SIG-M5 treated with dmso at 0.1 percent for 504 hours (cell line): ENCODE data around the gene ZFP64.
"Not testable (repeated sequence)": the region's sequence is repeated elsewhere in the genome, so short reads cannot be mapped to it uniquely, and the experiment has no call there.

ENCODE experiments used
- DNase-seq: peaks from one replicate; lab custom pipeline; 2025; ENCODE audit not compliant: unreplicated experiment; lab: John Stamatoyannopoulos, UW

ZFP64 gene

GRCh38 chr20:52191132-52191915 is at the start of gene ZFP64:
Gene ZFP64 (minus strand): TSS chr20:52191779. CDS start chr20:52191636, 143 bp downstream.
- DNase-seq: peak; percentile 83

DNA sequence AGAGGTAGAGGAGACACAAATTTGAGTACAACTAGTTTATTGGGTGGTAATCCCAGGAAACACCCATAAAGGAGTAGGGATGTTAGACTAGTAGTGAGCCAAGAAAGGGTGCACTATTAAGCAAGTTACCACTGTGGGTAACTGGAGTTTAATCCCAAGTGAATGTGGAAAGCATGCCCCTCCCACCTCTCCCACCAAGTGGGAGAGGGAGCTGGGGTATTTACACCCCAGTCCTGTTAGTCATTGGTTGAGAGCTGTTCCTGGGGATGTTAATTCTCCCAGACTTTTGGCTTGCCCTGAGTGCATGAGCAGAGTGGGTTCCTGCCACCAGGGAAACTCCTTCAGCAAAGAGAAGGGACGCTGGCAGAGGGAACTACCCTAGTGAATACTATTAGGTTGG is 49.2 kb upstream of the ZFP64 start:
- no peak for DNase-seq

GRCh38 chr20:52239102-52239501 is 47.5 kb upstream of the ZFP64 start:
- no peak for DNase-seq

- DNase-seq: no peak
These were observed 44.7 kb upstream of the ZFP64 start for GRCh38 chr20:52236292-52236691.

- no peak for DNase-seq
These were observed 43.5 kb upstream of the ZFP64 start for GRCh38 chr20:52235129-52235528.

DNA sequence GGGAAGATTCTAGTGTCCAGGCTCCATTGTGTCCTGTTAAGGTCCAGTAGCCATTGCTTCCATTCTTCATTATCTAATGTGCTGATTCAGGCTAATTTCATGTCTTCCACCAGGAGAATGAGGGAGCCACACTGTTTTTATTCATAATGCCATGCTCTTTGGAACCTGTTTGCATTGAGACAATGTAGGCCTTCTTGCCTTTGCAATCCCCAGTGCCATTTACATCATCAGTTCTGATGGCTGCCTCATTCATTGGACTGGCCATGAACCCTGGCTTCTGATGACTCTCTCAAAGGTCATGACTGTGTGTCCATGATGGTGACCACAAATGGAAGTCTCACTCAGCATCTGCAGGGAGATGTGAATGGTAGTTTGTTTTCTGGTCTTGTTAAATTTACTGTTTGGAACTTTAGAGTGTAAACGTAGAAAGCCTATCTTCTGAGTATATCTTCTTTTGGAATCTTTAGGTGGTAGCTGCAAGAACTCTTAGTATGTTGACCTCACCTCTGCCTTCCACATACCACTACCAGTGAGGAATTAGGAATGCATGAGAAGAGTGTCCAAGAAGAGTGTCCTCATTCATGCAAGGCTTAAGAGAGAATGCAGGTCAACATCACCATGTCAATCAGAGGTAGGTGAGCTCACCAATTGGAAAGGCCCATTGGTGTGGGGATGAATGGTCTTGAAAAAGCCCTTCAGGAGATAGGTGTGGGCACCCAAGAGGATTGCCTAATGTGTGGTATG is 42.9 kb upstream of the ZFP64 start:
- no peak for DNase-seq

GRCh38 chr20:52231230-52231746 is 39.7 kb upstream of the ZFP64 start:
- DNase-seq: no peak

DNA sequence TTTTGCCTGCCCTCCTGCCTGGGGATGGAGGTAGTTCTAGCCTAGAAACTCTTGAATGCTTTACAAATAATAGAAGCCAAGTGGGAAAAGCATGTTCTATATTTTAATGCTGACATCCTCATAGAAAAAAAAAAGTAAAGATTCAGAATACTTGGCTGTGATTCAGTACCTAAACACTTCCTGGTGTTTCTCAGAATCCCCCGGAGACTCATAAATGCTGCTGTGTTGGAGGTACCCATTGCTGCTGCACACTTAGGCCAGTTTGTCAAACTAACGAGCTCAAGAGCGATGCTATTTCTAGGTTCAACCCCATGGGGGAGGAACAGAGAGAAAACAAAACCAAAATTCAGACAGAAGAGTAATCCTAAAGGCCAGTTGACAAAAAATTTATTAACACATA is 38.8 kb upstream of the ZFP64 start:
- DNase-seq: no peak

DNA sequence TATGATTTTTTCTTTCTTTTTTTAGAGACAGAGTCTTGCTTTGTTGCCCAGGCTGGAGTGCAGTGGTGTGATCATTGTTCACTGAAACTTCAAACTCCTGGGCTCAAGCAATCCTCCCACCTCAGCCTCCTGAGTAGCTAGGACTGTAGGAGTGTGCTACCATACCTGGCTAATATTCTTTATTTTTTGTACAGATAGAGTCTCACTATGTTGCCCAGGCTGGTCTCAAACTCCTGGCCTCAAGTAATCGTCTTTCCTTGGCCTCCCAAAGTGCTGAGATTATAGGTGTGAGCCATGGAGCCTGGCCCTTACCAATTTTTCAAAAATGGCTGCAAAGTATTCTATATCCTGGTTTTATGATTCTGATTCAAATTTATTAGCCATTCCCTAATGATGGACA is 37.8 kb upstream of the ZFP64 start:
- DNase-seq: not testable (repeated sequence)

- no peak for DNase-seq
These were observed 34.8 kb upstream of the ZFP64 start for GRCh38 chr20:52226370-52226769.

GRCh38 chr20:52224920-52225319 is 33.3 kb upstream of the ZFP64 start:
- no peak for DNase-seq

GRCh38 chr20:52221362-52221761 is 29.8 kb upstream of the ZFP64 start:
- not testable (repeated sequence) for DNase-seq

DNA sequence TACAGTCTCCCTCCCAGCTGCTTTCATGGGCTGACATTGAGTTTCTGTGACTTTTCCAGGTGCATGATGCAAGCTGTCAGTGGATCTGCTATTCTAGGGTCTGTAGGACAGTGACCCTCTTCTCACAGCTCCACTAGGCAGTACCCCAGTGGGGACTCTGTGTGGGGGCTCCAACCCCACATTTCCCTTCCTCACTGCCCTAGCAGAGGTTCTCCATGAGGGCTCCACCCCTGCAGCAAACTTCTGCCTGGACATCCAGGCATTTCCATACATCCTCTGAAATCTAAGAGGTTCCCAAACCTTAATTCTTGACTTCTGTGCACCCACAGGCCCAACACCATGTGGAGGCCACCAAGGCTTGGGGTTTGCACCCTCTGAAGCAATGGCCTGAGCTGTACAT is 29.3 kb upstream of the ZFP64 start:
- DNase-seq: not testable (repeated sequence)

- DNase-seq: no peak
These were observed 27.9 kb upstream of the ZFP64 start for GRCh38 chr20:52219441-52219840.

DNA sequence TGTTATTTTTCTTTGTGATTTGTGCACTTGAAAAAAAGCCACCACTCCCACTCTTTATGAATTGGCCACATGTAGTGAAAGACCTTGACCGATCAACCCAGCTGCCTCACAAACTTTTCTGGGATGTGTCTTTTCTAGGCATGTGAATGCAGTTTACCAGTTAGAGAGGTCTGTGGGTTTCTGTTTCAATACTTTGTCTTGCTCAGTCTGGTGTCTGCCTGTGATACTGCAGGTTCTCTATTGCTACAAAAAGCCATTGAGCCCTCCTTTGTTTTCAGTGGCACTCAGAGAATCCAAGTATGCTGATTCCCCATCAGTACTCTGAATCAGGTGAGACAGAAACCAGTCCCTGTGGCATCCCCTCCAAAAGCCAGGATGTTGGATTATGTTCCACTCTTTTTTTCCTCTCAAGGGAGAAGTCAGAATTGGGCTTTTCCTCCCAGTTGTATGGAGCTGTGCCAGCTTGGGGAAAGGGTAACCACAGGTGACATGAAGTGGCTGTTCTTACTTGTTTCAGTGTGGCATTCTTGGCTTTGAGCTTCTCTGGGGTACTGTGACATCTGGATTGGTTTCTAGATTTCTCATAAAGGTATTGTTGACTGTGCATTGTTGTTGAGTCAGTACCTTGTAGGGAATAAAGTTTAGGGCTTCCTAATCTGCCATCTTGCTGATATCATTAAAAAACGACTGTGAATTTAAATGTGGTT is 26.3 kb upstream of the ZFP64 start:
- no peak for DNase-seq

- DNase-seq: no peak
These were observed 22.4 kb upstream of the ZFP64 start for GRCh38 chr20:52213995-52214394.

DNA sequence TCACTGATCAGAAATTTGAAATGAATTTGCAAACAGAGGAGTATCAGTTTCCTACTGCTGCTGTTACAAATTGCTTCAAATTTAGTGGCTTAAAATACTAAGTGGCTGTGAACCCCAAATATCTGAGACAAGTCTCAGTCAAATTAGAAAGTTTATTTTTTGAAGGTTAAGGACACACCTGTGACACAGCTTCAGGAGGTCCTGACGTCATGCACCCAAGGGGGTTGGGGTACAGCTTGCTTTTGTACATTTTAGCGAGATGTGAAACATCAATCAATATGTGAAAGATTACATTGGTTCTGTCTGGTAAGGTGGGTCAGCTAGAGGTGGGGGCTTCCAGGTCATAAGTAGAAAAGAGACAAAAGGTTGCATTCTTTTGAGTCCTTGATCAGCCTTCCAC is 21.4 kb upstream of the ZFP64 start:
- DNase-seq: no peak

DNA sequence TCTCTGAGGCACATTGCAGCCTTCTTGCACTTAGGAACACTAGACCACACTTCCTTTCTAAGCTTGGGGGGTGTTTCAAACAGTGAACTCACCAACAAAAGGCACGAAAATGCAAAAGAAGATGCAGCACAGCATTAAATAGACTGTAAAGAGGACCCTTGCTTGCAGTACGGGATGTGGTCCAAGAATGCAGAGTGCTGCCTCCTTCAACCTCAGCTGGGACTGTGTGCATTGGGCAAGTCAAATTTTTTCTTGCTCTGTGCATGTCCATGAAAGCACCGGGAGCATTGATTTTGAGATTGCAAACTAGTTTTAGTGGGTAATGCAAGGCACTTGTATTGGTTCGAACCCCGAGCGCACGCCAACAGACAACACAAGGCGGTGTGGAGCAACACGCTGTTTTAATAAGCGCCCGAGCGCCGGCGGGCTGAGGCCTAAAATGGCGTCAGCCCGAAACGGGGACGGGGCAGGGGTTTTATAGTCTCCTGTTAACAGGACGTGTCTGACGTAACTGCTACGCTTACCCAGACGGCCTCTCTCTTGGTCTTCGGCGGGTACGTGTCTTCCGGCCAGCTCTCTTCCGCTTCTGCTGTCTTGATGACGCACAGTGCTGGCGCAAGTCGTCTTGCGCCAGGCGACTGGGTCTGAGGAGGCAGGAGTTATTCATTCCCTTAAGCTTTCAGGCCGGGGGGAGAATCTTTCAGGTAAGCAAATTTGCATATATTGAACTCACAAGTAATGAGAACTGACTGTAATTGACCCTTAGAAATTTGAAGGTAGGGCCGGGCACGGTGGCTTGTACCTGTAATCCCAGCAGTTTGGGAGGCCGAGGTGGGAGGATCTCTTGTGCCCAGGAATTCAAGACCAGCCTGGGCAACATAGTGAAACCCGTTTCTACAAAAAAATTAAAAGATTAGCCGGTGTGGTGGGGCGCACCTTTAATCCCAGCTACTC is 18.7 kb upstream of the ZFP64 start:
- no peak for DNase-seq

GRCh38 chr20:52209154-52209571 is 17.6 kb upstream of the ZFP64 start:
- no peak for DNase-seq

DNA sequence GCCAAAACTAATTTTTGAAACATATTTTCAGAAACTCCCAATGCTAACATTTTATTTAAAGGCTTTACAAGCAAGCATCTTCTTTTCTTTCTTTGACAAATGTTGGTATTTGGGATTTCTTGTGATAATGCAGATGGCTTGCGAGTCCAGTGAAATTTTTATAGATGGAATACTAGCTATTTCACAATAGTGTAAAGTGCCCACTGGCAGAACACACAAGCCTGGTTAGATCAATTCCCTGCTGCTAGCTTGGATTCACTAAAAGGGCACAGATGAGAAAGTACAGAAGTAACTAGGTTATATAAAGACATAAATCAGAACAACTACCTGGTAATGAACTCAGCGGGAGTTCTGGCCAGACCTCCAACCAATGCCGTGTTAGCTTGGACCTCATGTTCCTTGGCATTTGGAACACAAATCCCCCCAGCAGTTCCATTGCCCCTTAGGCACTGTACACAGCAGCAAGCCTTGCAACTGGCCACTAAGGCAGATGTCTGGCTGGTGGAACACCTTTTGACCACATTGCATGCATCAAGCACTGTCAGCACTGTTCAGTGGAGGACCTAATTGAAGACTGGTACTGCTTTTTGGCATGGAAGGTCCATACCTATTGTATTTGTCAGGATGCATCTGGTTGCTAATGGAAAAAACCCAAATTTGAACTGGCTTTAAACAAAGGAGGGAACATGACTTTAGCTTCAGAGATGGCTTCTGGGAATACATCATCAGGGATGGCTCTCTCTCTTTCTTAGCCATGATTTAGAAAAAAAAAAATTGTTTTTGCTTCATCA is 15.6 kb upstream of the ZFP64 start:
- DNase-seq: no peak
